ENCODE data around the gene SYNDIG1. TPM values are rescaled to one million over a fixed set of nuclear protein-coding genes. Genes with fewer than 3 reads are reported as not detected.

SYNDIG1 gene
- total RNA-seq, 1 donor from 2014 or later, result 5.7 TPM

GRCh38 chr20:24634855-24635254 lies 165.4 kb downstream of the SYNDIG1 start:
- no peaks in the 10 kb centered on the region for H3K27me3 ChIP-seq (ENCODE audit: insufficient read depth, low read length)
- peak overlapping the region; percentile 90 for H3K27ac Mint-ChIP-seq (ENCODE audit: unreplicated experiment)
- H3K4me2 ChIP-seq (ENCODE audit: low read length), result peak overlapping the region; percentile 74
- no peaks in the 10 kb centered on the region for H3K36me3 ChIP-seq (ENCODE audit: insufficient read depth, low read length)
- peaks cover 1% of the 10 kb centered on the region for H3K9me3 Mint-ChIP-seq (ENCODE audit: unreplicated experiment)
- H3K79me2 ChIP-seq (ENCODE audit: insufficient read depth, low read length), result no peaks in the 10 kb centered on the region
- H3K4me1 ChIP-seq (ENCODE audit: insufficient read depth, low read length), result peaks cover 24% of the 10 kb centered on the region
- peak overlapping the region; percentile 30 for H3K9ac ChIP-seq (ENCODE audit: low read length)
- peak overlapping the region; percentile 15 for H3K4me3 ChIP-seq (ENCODE audit: insufficient read depth, low read depth, low read length)
- H3K27me3 Mint-ChIP-seq (ENCODE audit: low read depth, unreplicated experiment), result peaks cover 1% of the 10 kb centered on the region
- TF ChIP-seq, protein P1, sequence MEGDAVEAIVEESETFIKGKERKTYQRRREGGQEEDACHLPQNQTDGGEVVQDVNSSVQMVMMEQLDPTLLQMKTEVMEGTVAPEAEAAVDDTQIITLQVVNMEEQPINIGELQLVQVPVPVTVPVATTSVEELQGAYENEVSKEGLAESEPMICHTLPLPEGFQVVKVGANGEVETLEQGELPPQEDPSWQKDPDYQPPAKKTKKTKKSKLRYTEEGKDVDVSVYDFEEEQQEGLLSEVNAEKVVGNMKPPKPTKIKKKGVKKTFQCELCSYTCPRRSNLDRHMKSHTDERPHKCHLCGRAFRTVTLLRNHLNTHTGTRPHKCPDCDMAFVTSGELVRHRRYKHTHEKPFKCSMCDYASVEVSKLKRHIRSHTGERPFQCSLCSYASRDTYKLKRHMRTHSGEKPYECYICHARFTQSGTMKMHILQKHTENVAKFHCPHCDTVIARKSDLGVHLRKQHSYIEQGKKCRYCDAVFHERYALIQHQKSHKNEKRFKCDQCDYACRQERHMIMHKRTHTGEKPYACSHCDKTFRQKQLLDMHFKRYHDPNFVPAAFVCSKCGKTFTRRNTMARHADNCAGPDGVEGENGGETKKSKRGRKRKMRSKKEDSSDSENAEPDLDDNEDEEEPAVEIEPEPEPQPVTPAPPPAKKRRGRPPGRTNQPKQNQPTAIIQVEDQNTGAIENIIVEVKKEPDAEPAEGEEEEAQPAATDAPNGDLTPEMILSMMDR (IDR thresholded peaks at IDR 0.05; ENCODE audit: insufficient read depth, low read depth, low read length), result no peak
- no peak for TF ChIP-seq EZH2 (IDR thresholded peaks at IDR 0.05; ENCODE audit: insufficient read depth, low read length)
- DNase-seq (ENCODE audit: low read depth) (peak; percentile 88), FAIRE-seq (peak; percentile 77)
- no peaks in the 10 kb centered on the region for H3K9me3 ChIP-seq (ENCODE audit: insufficient read depth, low read depth, low read length)
- peak overlapping the region; percentile 30 for H3K4me3 Mint-ChIP-seq (ENCODE audit: unreplicated experiment)
- peak overlapping the region; percentile 54 for H2AFZ ChIP-seq (ENCODE audit: low read depth, low read length)
- H4K20me1 ChIP-seq (ENCODE audit: insufficient read depth, low read length), result no peaks in the 10 kb centered on the region
- peaks cover 25% of the 10 kb centered on the region for H3K4me1 Mint-ChIP-seq (ENCODE audit: low read depth, unreplicated experiment)
- peaks cover 7% of the 10 kb centered on the region for H3K36me3 Mint-ChIP-seq (ENCODE audit: low read depth, unreplicated experiment)
- H3K27ac ChIP-seq (ENCODE audit: low read depth, low read length), result peak overlapping the region; percentile 47

- Histone ChIP-seq H3K4me3 (ENCODE audit: insufficient read depth, low read depth, low read length) (no peak overlapping the region), H3K9ac (ENCODE audit: low read length) (no peak overlapping the region), H2AFZ (ENCODE audit: low read depth, low read length) (no peak overlapping the region), H3K27me3 (ENCODE audit: insufficient read depth, low read length) (no peaks in the 10 kb centered on the region), H3K27ac (ENCODE audit: low read depth, low read length) (no peak overlapping the region), H3K36me3 (ENCODE audit: insufficient read depth, low read length) (no peaks in the 10 kb centered on the region), H4K20me1 (ENCODE audit: insufficient read depth, low read length) (no peaks in the 10 kb centered on the region), H3K9me3 (ENCODE audit: insufficient read depth, low read depth, low read length) (no peaks in the 10 kb centered on the region), H3K4me2 (ENCODE audit: low read length) (no peak overlapping the region), H3K79me2 (ENCODE audit: insufficient read depth, low read length) (no peaks in the 10 kb centered on the region), H3K4me1 (ENCODE audit: insufficient read depth, low read length) (peaks cover 24% of the 10 kb centered on the region)
- Mint-ChIP-seq H3K4me3 (ENCODE audit: unreplicated experiment) (no peak overlapping the region), H3K9me3 (ENCODE audit: unreplicated experiment) (no peaks in the 10 kb centered on the region), H3K27ac (ENCODE audit: unreplicated experiment) (no peak overlapping the region), H3K36me3 (ENCODE audit: low read depth, unreplicated experiment) (peaks cover 7% of the 10 kb centered on the region), H3K27me3 (ENCODE audit: low read depth, unreplicated experiment) (no peaks in the 10 kb centered on the region), H3K4me1 (ENCODE audit: low read depth, unreplicated experiment) (peaks cover 25% of the 10 kb centered on the region)
- DNase-seq (ENCODE audit: low read depth), result no peak
- TF ChIP-seq, protein P1 (IDR thresholded peaks at IDR 0.05; ENCODE audit: insufficient read depth, low read depth, low read length), result no peak
- TF ChIP-seq EZH2 (IDR thresholded peaks at IDR 0.05; ENCODE audit: insufficient read depth, low read length), result no peak
- no peak for FAIRE-seq
These were observed 167.2 kb downstream of the SYNDIG1 start for GRCh38 chr20:24636626-24637025.

GRCh38 chr20:24637087-24637486 lies 167.7 kb downstream of the SYNDIG1 start:
- H3K9me3 Mint-ChIP-seq (ENCODE audit: unreplicated experiment), result no peaks in the 10 kb centered on the region
- peaks cover 24% of the 10 kb centered on the region for H3K4me1 ChIP-seq (ENCODE audit: insufficient read depth, low read length)
- H3K79me2 ChIP-seq (ENCODE audit: insufficient read depth, low read length), result no peaks in the 10 kb centered on the region
- H3K4me3 Mint-ChIP-seq (ENCODE audit: unreplicated experiment), result no peak overlapping the region
- H3K36me3 Mint-ChIP-seq (ENCODE audit: low read depth, unreplicated experiment), result peaks cover 7% of the 10 kb centered on the region
- H3K4me2 ChIP-seq (ENCODE audit: low read length), result no peak overlapping the region
- TF ChIP-seq, protein P1 (IDR thresholded peaks at IDR 0.05; ENCODE audit: insufficient read depth, low read depth, low read length), result no peak
- TF ChIP-seq EZH2 (IDR thresholded peaks at IDR 0.05; ENCODE audit: insufficient read depth, low read length), result no peak
- H3K27ac ChIP-seq (ENCODE audit: low read depth, low read length), result no peak overlapping the region
- H3K27me3 Mint-ChIP-seq (ENCODE audit: low read depth, unreplicated experiment), result no peaks in the 10 kb centered on the region
- H3K9ac ChIP-seq (ENCODE audit: low read length), result no peak overlapping the region
- no peaks in the 10 kb centered on the region for H3K27me3 ChIP-seq (ENCODE audit: insufficient read depth, low read length)
- H3K9me3 ChIP-seq (ENCODE audit: insufficient read depth, low read depth, low read length), result no peaks in the 10 kb centered on the region
- H3K4me1 Mint-ChIP-seq (ENCODE audit: low read depth, unreplicated experiment), result peaks cover 21% of the 10 kb centered on the region
- H3K4me3 ChIP-seq (ENCODE audit: insufficient read depth, low read depth, low read length), result no peak overlapping the region
- no peak for FAIRE-seq
- no peak overlapping the region for H3K27ac Mint-ChIP-seq (ENCODE audit: unreplicated experiment)
- H4K20me1 ChIP-seq (ENCODE audit: insufficient read depth, low read length), result no peaks in the 10 kb centered on the region
- DNase-seq (ENCODE audit: low read depth), result no peak
- no peak overlapping the region for H2AFZ ChIP-seq (ENCODE audit: low read depth, low read length)
- H3K36me3 ChIP-seq (ENCODE audit: insufficient read depth, low read length), result no peaks in the 10 kb centered on the region

Data from astrocyte (in vitro differentiated cells and primary cell).